Measurements from ENCODE around the gene MAN1A2.

DNA sequence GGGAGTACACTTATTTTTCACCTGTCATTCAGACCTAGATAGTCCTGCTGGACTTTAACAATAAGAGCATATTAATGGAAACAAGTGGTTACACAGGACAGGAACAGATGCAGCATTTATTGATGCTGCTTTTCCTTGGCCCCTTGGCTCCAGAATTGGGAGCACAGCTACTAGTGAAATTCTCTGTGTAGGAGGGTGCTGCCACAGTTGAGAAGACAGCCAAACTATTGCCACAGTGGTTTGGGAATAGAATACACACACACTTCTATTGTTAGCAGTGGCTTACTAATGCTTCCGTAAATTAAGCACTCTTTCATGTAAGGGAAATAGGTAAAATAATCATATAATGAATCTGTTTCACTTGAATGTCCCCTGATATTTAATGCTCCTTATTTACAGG, 133.3 kb downstream of the MAN1A2 start:
- no peak for TF ChIP-seq POLR2A (IDR thresholded peaks at IDR 0.05)
- TF ChIP-seq, protein P1, sequence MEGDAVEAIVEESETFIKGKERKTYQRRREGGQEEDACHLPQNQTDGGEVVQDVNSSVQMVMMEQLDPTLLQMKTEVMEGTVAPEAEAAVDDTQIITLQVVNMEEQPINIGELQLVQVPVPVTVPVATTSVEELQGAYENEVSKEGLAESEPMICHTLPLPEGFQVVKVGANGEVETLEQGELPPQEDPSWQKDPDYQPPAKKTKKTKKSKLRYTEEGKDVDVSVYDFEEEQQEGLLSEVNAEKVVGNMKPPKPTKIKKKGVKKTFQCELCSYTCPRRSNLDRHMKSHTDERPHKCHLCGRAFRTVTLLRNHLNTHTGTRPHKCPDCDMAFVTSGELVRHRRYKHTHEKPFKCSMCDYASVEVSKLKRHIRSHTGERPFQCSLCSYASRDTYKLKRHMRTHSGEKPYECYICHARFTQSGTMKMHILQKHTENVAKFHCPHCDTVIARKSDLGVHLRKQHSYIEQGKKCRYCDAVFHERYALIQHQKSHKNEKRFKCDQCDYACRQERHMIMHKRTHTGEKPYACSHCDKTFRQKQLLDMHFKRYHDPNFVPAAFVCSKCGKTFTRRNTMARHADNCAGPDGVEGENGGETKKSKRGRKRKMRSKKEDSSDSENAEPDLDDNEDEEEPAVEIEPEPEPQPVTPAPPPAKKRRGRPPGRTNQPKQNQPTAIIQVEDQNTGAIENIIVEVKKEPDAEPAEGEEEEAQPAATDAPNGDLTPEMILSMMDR (IDR thresholded peaks at IDR 0.05): no peak
